ENCODE data around the gene DNAH17.

GRCh38 chr17:78460176-78460675 lies 117.0 kb downstream of the DNAH17 start:
- no peak for TF ChIP-seq EZH2phosphoT487 (IDR thresholded peaks at IDR 0.05; ENCODE audit: insufficient read depth, low read depth)
- no peak for TF ChIP-seq EZH2 (IDR thresholded peaks at IDR 0.05; ENCODE audit: insufficient read depth, poor library complexity, severe bottlenecking)
